Keratinocyte (primary cell): Measurements from ENCODE around the gene GPSM1. TPM values are rescaled to one million over a fixed set of nuclear protein-coding genes. Genes with fewer than 3 reads are reported as not detected.

Experiments
- DNase-seq: peaks from one replicate; pipeline ENCODE4 v3.0.0-alpha.2; 2011; ENCODE audit warnings: low read depth, missing footprints, low spot score
- FAIRE-seq: peaks from 2 replicates; lab custom pipeline; 2011; peaks lifted over from hg19 to GRCh38; lab: Jason Lieb, UNC
- H2AFZ ChIP-seq: 2 replicates; pipeline ENCODE4 v1.6.0; 2012; ENCODE audit warnings: low read length, control low read depth, inconsistent platforms; ENCODE audit not compliant: control insufficient read depth
- H3K27ac ChIP-seq: 2 replicates; pipeline ENCODE4 v1.5.1; 2011; ENCODE audit warnings: low read length; ENCODE audit not compliant: control insufficient read depth, insufficient read depth
- H3K27me3 ChIP-seq: 3 replicates; pipeline ENCODE4 v1.6.0; 2011; ENCODE audit warnings: low read length; ENCODE audit not compliant: control insufficient read depth, insufficient read depth; ENCODE audit errors: extremely low read depth
- H3K36me3 ChIP-seq, 2 experiments: 2 replicates in 1 of 2; 3 replicates in 1 of 2; pipeline ENCODE4 v1.5.1; 2011; ENCODE audit warnings: low read length in 2 of 2, mild to moderate bottlenecking in 1 of 2; ENCODE audit not compliant: control insufficient read depth in 2 of 2, insufficient read depth in 2 of 2; ENCODE audit errors: extremely low read depth in 1 of 2
- H3K4me1 ChIP-seq: 3 replicates; pipeline ENCODE4 v1.5.1; 2011; ENCODE audit warnings: low read length; ENCODE audit not compliant: control insufficient read depth, insufficient read depth; ENCODE audit errors: extremely low read depth
- H3K4me2 ChIP-seq: 3 replicates; pipeline ENCODE4 v1.6.0; 2011; ENCODE audit warnings: low read depth, low read length; ENCODE audit not compliant: control insufficient read depth, insufficient read depth; ENCODE audit errors: extremely low read depth
- H3K4me3 ChIP-seq, 3 experiments: fragments of 200-600 bp in 1 of 3; sonication (generic) in 1 of 3; 2 replicates in 2 of 3; 3 replicates in 1 of 3; pipeline ENCODE4 v1.5.1; 2011 to 2016; ENCODE audit warnings: low read length in 3 of 3, mild to moderate bottlenecking in 3 of 3, control low read depth in 2 of 3, inconsistent platforms in 1 of 3, low read depth in 1 of 3, mixed read lengths in 1 of 3, mixed run types in 1 of 3, moderate library complexity in 1 of 3; ENCODE audit not compliant: control insufficient read depth in 2 of 3, insufficient read depth in 2 of 3; ENCODE audit errors: extremely low read depth in 1 of 3
- H3K79me2 ChIP-seq: 2 replicates; pipeline ENCODE4 v1.6.0; 2012; ENCODE audit warnings: low read length; ENCODE audit not compliant: control insufficient read depth, insufficient read depth
- H3K9ac ChIP-seq: 3 replicates; pipeline ENCODE4 v1.6.0; 2011; ENCODE audit warnings: low read length; ENCODE audit not compliant: control insufficient read depth, insufficient read depth; ENCODE audit errors: extremely low read depth
- H3K9me1 ChIP-seq: 3 replicates; pipeline ENCODE4 v1.6.0; 2011; ENCODE audit warnings: low read length; ENCODE audit not compliant: control insufficient read depth, insufficient read depth; ENCODE audit errors: extremely low read depth
- H3K9me3 ChIP-seq: 2 replicates; pipeline ENCODE4 v1.5.1; 2012; ENCODE audit warnings: low read depth, low read length; ENCODE audit not compliant: control insufficient read depth
- H4K20me1 ChIP-seq: 3 replicates; pipeline ENCODE4 v1.6.0; 2011; ENCODE audit warnings: low read length; ENCODE audit not compliant: control insufficient read depth, insufficient read depth; ENCODE audit errors: extremely low read depth
- EZH2 ChIP-seq: IDR thresholded peaks from one replicate; pipeline ENCODE4 v1.6.1; 2012; ENCODE audit warnings: inconsistent platforms, mild to moderate bottlenecking, low read length, moderate library complexity
- dilution Hi-C: fragments of 300-500 bp; cut with MboI; formaldehyde crosslinking; loops from one replicate; pipeline ENCODE4 v1.7.0; 2020; ENCODE audit warnings: low sequenced_read_pairs; ENCODE audit not compliant: extremely low pct_ligation_motif_present
- polyA plus RNA-seq, 5 experiments: library from polyadenylated mRNA; depleted of rRNA in 3 of 5; stranded (reverse) in 3 of 5; stranded (forward) in 1 of 5; unstranded in 1 of 5; fragments of >200 nt; gene quantifications; 1 replicate in 1 of 5; 2 replicates in 3 of 5; 3 replicates in 1 of 5; pipeline versions ENCODE4 v1.2.1 to v1.2.3, GENCODE V29; 2011 to 2012; ENCODE audit warnings: missing spikeins in 2 of 5, low read depth in 1 of 5, low replicate concordance in 1 of 5
- TF ChIP-seq, protein P1 (sequence below), 3 experiments: IDR thresholded peaks in 1 of 3; conservative IDR thresholded peaks in 1 of 3; optimal IDR thresholded peaks in 1 of 3; 2 replicates in 2 of 3; 3 replicates in 1 of 3; pipeline versions ENCODE3 to v1.5.1; 2011; ENCODE audit warnings: low read length in 3 of 3, mild to moderate bottlenecking in 3 of 3, moderate library complexity in 2 of 3, control low read depth in 1 of 3, inconsistent platforms in 1 of 3; ENCODE audit not compliant: insufficient read depth in 2 of 3; ENCODE audit errors: extremely low read depth in 1 of 3

GPSM1 gene
- polyA plus RNA-seq, 1 donor (not counting 4 experiments of a cell fraction or from before 2014, with no cell fraction given), result 2.5 TPM

GRCh38 chr9:136399176-136400037 lies 72.1 kb downstream of the GPSM1 start:
- Histone ChIP-seq H3K36me3 (peaks cover 34 to 41% of the 10 kb centered on the region in 2 experiments), H2AFZ (no peak overlapping the region), H3K27ac (peak overlapping the region; percentile 60), H3K4me1 (peaks cover 12% of the 10 kb centered on the region), H3K4me3 (peak overlapping the region; percentile 71 to 88 (median 75)), H4K20me1 (peaks cover 5% of the 10 kb centered on the region), H3K9me3 (no peaks in the 10 kb centered on the region), H3K27me3 (no peaks in the 10 kb centered on the region), H3K9ac (peak overlapping the region; percentile 92), H3K4me2 (peak overlapping the region; percentile 91), H3K9me1 (peaks cover 4% of the 10 kb centered on the region), H3K79me2 (peaks cover 37% of the 10 kb centered on the region)
- DNase-seq (no peak), FAIRE-seq (no peak)
- TF ChIP-seq, protein P1, sequence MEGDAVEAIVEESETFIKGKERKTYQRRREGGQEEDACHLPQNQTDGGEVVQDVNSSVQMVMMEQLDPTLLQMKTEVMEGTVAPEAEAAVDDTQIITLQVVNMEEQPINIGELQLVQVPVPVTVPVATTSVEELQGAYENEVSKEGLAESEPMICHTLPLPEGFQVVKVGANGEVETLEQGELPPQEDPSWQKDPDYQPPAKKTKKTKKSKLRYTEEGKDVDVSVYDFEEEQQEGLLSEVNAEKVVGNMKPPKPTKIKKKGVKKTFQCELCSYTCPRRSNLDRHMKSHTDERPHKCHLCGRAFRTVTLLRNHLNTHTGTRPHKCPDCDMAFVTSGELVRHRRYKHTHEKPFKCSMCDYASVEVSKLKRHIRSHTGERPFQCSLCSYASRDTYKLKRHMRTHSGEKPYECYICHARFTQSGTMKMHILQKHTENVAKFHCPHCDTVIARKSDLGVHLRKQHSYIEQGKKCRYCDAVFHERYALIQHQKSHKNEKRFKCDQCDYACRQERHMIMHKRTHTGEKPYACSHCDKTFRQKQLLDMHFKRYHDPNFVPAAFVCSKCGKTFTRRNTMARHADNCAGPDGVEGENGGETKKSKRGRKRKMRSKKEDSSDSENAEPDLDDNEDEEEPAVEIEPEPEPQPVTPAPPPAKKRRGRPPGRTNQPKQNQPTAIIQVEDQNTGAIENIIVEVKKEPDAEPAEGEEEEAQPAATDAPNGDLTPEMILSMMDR (optimal IDR thresholded peaks at IDR 0.05 in 1 of 3, IDR thresholded peaks at IDR 0.05 in 1 of 3, conservative IDR thresholded peaks at IDR 0.05 in 1 of 3; ENCODE audit: extremely low read depth in 1 of 3, insufficient read depth in 2 of 3, low read length in 3 of 3), result no peak
- TF ChIP-seq EZH2, result no peak
- dilution Hi-C loops, result no loop called here

DNA sequence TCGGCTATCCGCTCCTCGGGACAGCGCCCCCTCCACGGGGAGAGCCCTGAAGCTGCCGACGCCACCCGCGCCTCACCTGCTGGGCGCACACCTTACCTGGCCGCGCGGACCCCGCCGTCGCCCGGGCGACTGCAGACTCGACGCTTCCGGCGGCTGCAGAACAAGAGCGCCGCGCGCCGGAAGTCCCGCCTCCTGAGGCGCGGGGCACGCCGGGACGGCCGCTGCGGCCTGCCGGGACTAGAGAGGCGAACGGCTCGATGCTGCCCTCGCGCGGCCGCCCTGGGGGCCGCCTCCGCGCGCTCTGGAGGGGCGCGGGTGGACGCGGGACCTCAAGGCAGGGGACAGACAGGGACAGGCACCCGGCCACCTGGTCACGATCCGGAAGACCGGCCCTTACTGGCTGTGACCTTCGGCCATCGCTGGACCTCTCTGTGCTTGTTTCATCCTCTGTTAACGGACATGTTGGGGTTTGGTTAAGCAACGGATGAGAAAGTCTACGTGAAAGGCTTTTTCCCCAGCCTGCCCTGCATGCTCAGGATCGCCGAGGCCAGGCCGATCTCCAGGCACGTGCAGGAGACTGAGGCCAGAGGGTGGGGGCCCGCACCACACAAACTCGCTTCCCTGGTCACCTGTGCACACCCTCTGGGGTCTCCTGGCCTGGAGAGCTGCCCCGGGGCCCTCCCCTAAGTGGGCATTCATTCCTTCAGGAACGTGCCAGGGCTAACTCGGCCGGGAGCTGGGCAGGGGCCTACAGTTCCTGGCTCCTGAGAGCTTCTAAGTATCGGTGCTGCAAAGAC lies 72.9 kb downstream of the GPSM1 start, which contains the start of gene SNAPC4:
Gene SNAPC4 (minus strand): TSS at position 133 of the 797 bp plus-strand sequence. CDS start 1,742 bp downstream, outside the sequence.
- H3K4me1 ChIP-seq, result peaks cover 12% of the 10 kb centered on the region
- H3K9me3 ChIP-seq, result no peaks in the 10 kb centered on the region
- dilution Hi-C loops, result no loop called here
- H3K4me2 ChIP-seq, result peak within 1 kb of the TSS; percentile 91
- peaks cover 4% of the 10 kb centered on the region for H3K9me1 ChIP-seq
- peak within 1 kb of the TSS; percentile 71 to 88 (median 75) for H3K4me3 ChIP-seq
- peak within 1 kb of the TSS; percentile 48 for H2AFZ ChIP-seq
- peak within 1 kb of the TSS; percentile 92 for H3K9ac ChIP-seq
- H3K27me3 ChIP-seq, result no peaks in the 10 kb centered on the region
- H3K79me2 ChIP-seq, result peaks cover 37% of the 10 kb centered on the region
- peaks cover 26 to 33% of the 10 kb centered on the region in 2 experiments for H3K36me3 ChIP-seq
- H3K27ac ChIP-seq, result peak within 1 kb of the TSS; percentile 60
- peaks cover 5% of the 10 kb centered on the region for H4K20me1 ChIP-seq
- FAIRE-seq (peak; percentile 59), DNase-seq (peak; percentile 48)
- TF ChIP-seq, protein P1 (optimal IDR thresholded peaks at IDR 0.05 in 1 of 3, IDR thresholded peaks at IDR 0.05 in 1 of 3, conservative IDR thresholded peaks at IDR 0.05 in 1 of 3; ENCODE audit: extremely low read depth in 1 of 3, insufficient read depth in 2 of 3, low read length in 3 of 3), result peak in 2 of 3 experiments; percentile 76 to 83
- TF ChIP-seq EZH2, result no peak
